Common myeloid progenitor, CD34-positive (primary cell): ENCODE data around the gene OXER1. TPM values are rescaled to one million over a fixed set of nuclear protein-coding genes. Genes with fewer than 3 reads are reported as not detected.

Source experiments
- CTCF ChIA-PET: fragments of 350-600 bp; sonication (Branson Sonifier 250); formaldehyde crosslinking; loops from one replicate; lab custom pipeline; 2021; ENCODE audit warnings: antibody characterized with exemption; lab: Charles Lee
- POLR2A ChIA-PET: fragments of 350-600 bp; sonication (Branson Sonifier 250); formaldehyde crosslinking; loops from one replicate; lab custom pipeline; 2021; ENCODE audit warnings: antibody characterized with exemption; lab: Charles Lee
- DNase-seq, 3 donors: peaks; one replicate each; pipeline versions ENCODE4 v3.0.0 to v3.0.0-alpha.2; 2013
- H3K27ac ChIP-seq, 2 experiments: 1 replicate in 1 of 2; 2 replicates in 1 of 2; pipeline ENCODE4 v1.7.0; 2013; ENCODE audit warnings: inconsistent platforms in 2 of 2, low read length in 2 of 2, mild to moderate bottlenecking in 2 of 2, low read depth in 1 of 2, moderate library complexity in 1 of 2; ENCODE audit not compliant: severe bottlenecking in 2 of 2, insufficient read depth in 1 of 2, poor library complexity in 1 of 2
- H3K27me3 ChIP-seq, 5 experiments: replicated peaks in 2 of 5; 1 replicate in 3 of 5; 2 replicates in 2 of 5; pipeline versions ENCODE4 v1.6.1 to v1.7.0; 2013; ENCODE audit warnings: low read length in 4 of 5, mild to moderate bottlenecking in 2 of 5, moderate library complexity in 2 of 5, inconsistent platforms in 1 of 5; ENCODE audit not compliant: insufficient read depth in 5 of 5, control insufficient read depth in 4 of 5
- H3K36me3 ChIP-seq, 4 experiments: 1 replicate in 2 of 4; 2 replicates in 2 of 4; pipeline versions ENCODE4 v1.6.1 to v1.7.0; 2013; ENCODE audit warnings: low read length in 3 of 4, control low read depth in 1 of 4, mild to moderate bottlenecking in 1 of 4; ENCODE audit not compliant: control insufficient read depth in 4 of 4, insufficient read depth in 4 of 4
- H3K4me1 ChIP-seq, 4 experiments: 1 replicate in 3 of 4; 2 replicates in 1 of 4; pipeline versions ENCODE4 v1.6.1 to v1.7.1; 2013; ENCODE audit warnings: low read length in 3 of 4, mild to moderate bottlenecking in 3 of 4, control low read depth in 1 of 4, inconsistent platforms in 1 of 4, moderate library complexity in 1 of 4; ENCODE audit not compliant: control insufficient read depth in 4 of 4, insufficient read depth in 4 of 4; ENCODE audit errors: control extremely low read depth in 1 of 4
- H3K4me3 ChIP-seq, 7 experiments: 1 replicate in 4 of 7; 2 replicates in 3 of 7; pipeline versions ENCODE4 v1.5.1 to v1.7.0; 2013; ENCODE audit warnings: mild to moderate bottlenecking in 7 of 7, low read length in 6 of 7, moderate library complexity in 6 of 7, inconsistent platforms in 2 of 7, low read depth in 2 of 7, control low read depth in 1 of 7; ENCODE audit not compliant: insufficient read depth in 4 of 7, control insufficient read depth in 1 of 7; ENCODE audit errors: extremely low read depth in 1 of 7
- H3K9me3 ChIP-seq, 5 experiments: 1 replicate in 4 of 5; 2 replicates in 1 of 5; pipeline versions ENCODE4 v1.6.1 to v1.7.1; 2013; ENCODE audit warnings: low read length in 4 of 5, mild to moderate bottlenecking in 2 of 5, inconsistent platforms in 1 of 5, low read depth in 1 of 5, moderate library complexity in 1 of 5; ENCODE audit not compliant: control insufficient read depth in 4 of 5, insufficient read depth in 2 of 5; ENCODE audit errors: control extremely low read depth in 1 of 5
- WGBS: methylation state at CpG from one replicate; pipeline ENCODE4 v1.1.5; 2013; ENCODE audit not compliant: insufficient coverage; 5-methylcytosine and 5-hydroxymethylcytosine counted together
- polyA plus RNA-seq: library from polyadenylated mRNA; unstranded; fragments of 120-200 nt; gene quantifications from one replicate; pipeline ENCODE4 v1.2.1, GENCODE V29; 2013

OXER1 gene
- 2.1 TPM for polyA plus RNA-seq

GRCh38 chr2:42764096-42764495, at the start of gene OXER1:
Gene OXER1 (minus strand): TSS chr2:42764135. CDS start chr2:42764062, 73 bp downstream.
- peaks cover 0 to 23% (median 15%) of the 10 kb centered on the region in 4 experiments for H3K4me1 ChIP-seq
- H3K4me3 ChIP-seq: peak within 1 kb of the TSS in 2 of 7 experiments; percentile 5 to 13
- ChIA-PET CTCF (interaction anchor here (1.6 to 2.8 kb wide), 2 partner anchors 10 to 28 kb away, joined by 4 to 13 read pairs; partner anchors contain the start of gene HAAO), POLR2A (no interaction called here)
- H3K9me3 ChIP-seq: no peaks in the 10 kb centered on the region
- H3K27me3 ChIP-seq: no peaks in the 10 kb centered on the region
- WGBS: 0% methylated on average over 3 of the region's 5 CpGs
- peak; percentile 66 to 89 (median 89) for DNase-seq
- no peaks in the 10 kb centered on the region for H3K36me3 ChIP-seq
- H3K27ac ChIP-seq: no peak within 1 kb of the TSS

- Histone ChIP-seq H3K4me3 (no peak overlapping the region), H3K27ac (no peak overlapping the region), H3K9me3 (peaks cover 0 to 10% (median 5%) of the 10 kb centered on the region in 5 experiments), H3K27me3 (no peaks in the 10 kb centered on the region), H3K36me3 (no peaks in the 10 kb centered on the region), H3K4me1 (peaks cover 0 to 23% (median 18%) of the 10 kb centered on the region in 4 experiments)
- ChIA-PET POLR2A (no interaction called here), CTCF (interaction anchor here (1.0 to 4.1 kb wide), 8 partner anchors 10 to 796 kb away, joined by 3 to 15 read pairs (median 3); no protein-coding TSS in a partner anchor)
- WGBS: no CpG with 5 or more reads among the region's 1 CpG
- DNase-seq: peak; percentile 45 to 66 (median 64)
These were observed 49.1 kb upstream of the OXER1 start for GRCh38 chr2:42812899-42813479.

- Histone ChIP-seq H3K27me3 (no peaks in the 10 kb centered on the region), H3K4me1 (peaks cover 0 to 23% (median 18%) of the 10 kb centered on the region in 4 experiments), H3K36me3 (no peaks in the 10 kb centered on the region), H3K9me3 (peaks cover 0 to 10% (median 5%) of the 10 kb centered on the region in 5 experiments), H3K27ac (peak overlapping the region; percentile 90 to 91), H3K4me3 (peak overlapping the region; percentile 62 to 91 (median 75))
- ChIA-PET CTCF (interaction anchor here (0.6 to 3.5 kb wide), 15 partner anchors 11 to 731 kb away, joined by 3 to 23 read pairs (median 3); partner anchors contain the start of gene HAAO), POLR2A (interaction anchor here (0.6 to 1.8 kb wide), 9 partner anchors 8 to 417 kb away, joined by 3 to 7 read pairs (median 4); no protein-coding TSS in a partner anchor)
- under 1% methylated on average over 48 of the region's 51 CpGs for WGBS
- peak; percentile 49 to 73 (median 61) for DNase-seq
These were observed 47.3 kb upstream of the OXER1 start for GRCh38 chr2:42810971-42811811.

- DNase-seq: peak; percentile 95 to 98 (median 97)
- H3K27me3 ChIP-seq: no peaks in the 10 kb centered on the region
- CTCF ChIA-PET: interaction anchor here (0.6 to 3.5 kb wide), 14 partner anchors 10 to 732 kb away, joined by 3 to 23 read pairs (median 4); partner anchors contain the start of gene HAAO
- H3K9me3 ChIP-seq: peaks cover 0 to 10% (median 5%) of the 10 kb centered on the region in 5 experiments
- POLR2A ChIA-PET: interaction anchor here (0.6 to 1.8 kb wide), 11 partner anchors 9 to 1169 kb away, joined by 3 to 7 read pairs (median 4); no protein-coding TSS in a partner anchor
- WGBS: under 1% methylated on average over 71 of the region's 83 CpGs
- H3K4me1 ChIP-seq: peaks cover 0 to 23% (median 18%) of the 10 kb centered on the region in 4 experiments
- peak overlapping the region; percentile 90 to 91 for H3K27ac ChIP-seq
- H3K36me3 ChIP-seq: no peaks in the 10 kb centered on the region
- H3K4me3 ChIP-seq: peak overlapping the region; percentile 62 to 91 (median 75)
These were observed 46.4 kb upstream of the OXER1 start for GRCh38 chr2:42810121-42810970.

GRCh38 chr2:42809819-42810120, 45.8 kb upstream of the OXER1 start:
- DNase-seq: peak; percentile 70 to 89 (median 86)
- Histone ChIP-seq H3K4me3 (peak overlapping the region; percentile 42 to 91 (median 64)), H3K27me3 (no peaks in the 10 kb centered on the region), H3K36me3 (no peaks in the 10 kb centered on the region), H3K27ac (peak overlapping the region; percentile 90 to 91), H3K4me1 (peaks cover 0 to 26% (median 18%) of the 10 kb centered on the region in 4 experiments), H3K9me3 (peaks cover 0 to 7% (median 5%) of the 10 kb centered on the region in 5 experiments)
- ChIA-PET POLR2A (interaction anchor here (0.6 to 1.8 kb wide), 5 partner anchors 13 to 1170 kb away, joined by 3 to 6 read pairs (median 4); no protein-coding TSS in a partner anchor), CTCF (interaction anchor here (1.0 to 3.5 kb wide), 9 partner anchors 9 to 155 kb away, joined by 3 to 23 read pairs (median 5); partner anchors contain the start of gene HAAO)
- 0% methylated on average over 20 of the region's 35 CpGs for WGBS
